Activated CD4-positive, alpha-beta T cell treated with anti-CD3 and anti-CD28 coated beads for 36 hours (primary cell): ENCODE results near the gene IRF2BPL. TPM values are rescaled to one million over a fixed set of nuclear protein-coding genes. Genes with fewer than 3 reads are reported as not detected.
"Not testable (repeated sequence)": the region's sequence is repeated elsewhere in the genome, so short reads cannot be mapped to it uniquely, and the experiment has no call there.

ENCODE experiments used
- ATAC-seq: fragments of 200-7000 bp; cut with Tn5 transposase; one replicate; pipeline ENCODE4 v1.10.0; 2021; ENCODE audit warnings: mild to moderate bottlenecking, moderate library complexity
- CTCF ChIA-PET: fragments of 350-600 bp; sonication (Branson Sonifier 250); formaldehyde crosslinking; loops from one replicate; lab custom pipeline; 2021; ENCODE audit warnings: antibody characterized with exemption; lab: Charles Lee
- POLR2A ChIA-PET: fragments of 350-600 bp; sonication (Branson Sonifier 250); formaldehyde crosslinking; loops from one replicate; lab custom pipeline; 2021; ENCODE audit warnings: antibody characterized with exemption, inconsistent platforms; lab: Charles Lee
- DNase-seq: peaks from one replicate; pipeline ENCODE4 v3.0.0-alpha.2; 2020
- H3K27ac Mint-ChIP-seq: one replicate; pipeline ENCODE4 v1.8.0; 2021; ENCODE audit warnings: mixed read lengths
- H3K27me3 Mint-ChIP-seq: one replicate; pipeline ENCODE4 v1.8.0; 2021; ENCODE audit warnings: mixed read lengths
- H3K36me3 Mint-ChIP-seq: one replicate; pipeline ENCODE4 v1.8.0; 2021; ENCODE audit warnings: low read depth, mixed read lengths
- H3K4me1 Mint-ChIP-seq: one replicate; pipeline ENCODE4 v1.8.0; 2021; ENCODE audit warnings: mixed read lengths
- H3K4me3 Mint-ChIP-seq: one replicate; pipeline ENCODE4 v1.8.0; 2021; ENCODE audit warnings: mild to moderate bottlenecking, moderate library complexity, mixed read lengths
- H3K9me3 Mint-ChIP-seq: one replicate; pipeline ENCODE4 v1.8.0; 2021; ENCODE audit warnings: low read depth, mixed read lengths
- intact Hi-C, 2 experiments: fragments of 100-400 bp; cut with DNase I in 1 of 2; cut with micrococcal nuclease in 1 of 2; formaldehyde crosslinking; loops; one replicate each; pipeline versions ENCODE4 v1.14.2 to v1.15.1; 2022 to 2024; cut with DNase I, micrococcal nuclease
- total RNA-seq, 2 experiments: library from RNA; stranded (reverse); gene quantifications; one replicate each; pipeline ENCODE4 v1.2.3, GENCODE V29; 2021

IRF2BPL gene
- total RNA-seq, 2 experiments from 2014 or later: 34.3 to 40.1 TPM

GRCh38 chr14:77023001-77023996 is 5.2 kb downstream of the IRF2BPL start:
- Mint-ChIP-seq H3K4me1 (peaks cover 43% of the 10 kb centered on the region), H3K36me3 (peaks cover 26% of the 10 kb centered on the region), H3K4me3 (peak overlapping the region; percentile 59), H3K27me3 (no peaks in the 10 kb centered on the region), H3K27ac (peak overlapping the region; percentile 81), H3K9me3 (no peaks in the 10 kb centered on the region)
- intact Hi-C loops: loop anchor here (1.0 to 10.0 kb wide), 5 partner anchors 45 to 868 kb away; partner anchors contain the start of genes GPATCH2L (in 1 of the 2), SAMD15 (in 1 of the 2) and TMED8 (in 1 of the 2)
- CTCF ChIA-PET: interaction anchor here (0.6 to 2.5 kb wide), 21 partner anchors 11 to 439 kb away, joined by 3 to 13 read pairs (median 4); no protein-coding TSS in a partner anchor
- ATAC-seq (peak; percentile 24), DNase-seq (peak; percentile 77)
- POLR2A ChIA-PET: interaction anchor here (0.6 to 2.6 kb wide), 7 partner anchors 8 to 879 kb away, joined by 3 to 12 read pairs (median 3); no protein-coding TSS in a partner anchor

DNA sequence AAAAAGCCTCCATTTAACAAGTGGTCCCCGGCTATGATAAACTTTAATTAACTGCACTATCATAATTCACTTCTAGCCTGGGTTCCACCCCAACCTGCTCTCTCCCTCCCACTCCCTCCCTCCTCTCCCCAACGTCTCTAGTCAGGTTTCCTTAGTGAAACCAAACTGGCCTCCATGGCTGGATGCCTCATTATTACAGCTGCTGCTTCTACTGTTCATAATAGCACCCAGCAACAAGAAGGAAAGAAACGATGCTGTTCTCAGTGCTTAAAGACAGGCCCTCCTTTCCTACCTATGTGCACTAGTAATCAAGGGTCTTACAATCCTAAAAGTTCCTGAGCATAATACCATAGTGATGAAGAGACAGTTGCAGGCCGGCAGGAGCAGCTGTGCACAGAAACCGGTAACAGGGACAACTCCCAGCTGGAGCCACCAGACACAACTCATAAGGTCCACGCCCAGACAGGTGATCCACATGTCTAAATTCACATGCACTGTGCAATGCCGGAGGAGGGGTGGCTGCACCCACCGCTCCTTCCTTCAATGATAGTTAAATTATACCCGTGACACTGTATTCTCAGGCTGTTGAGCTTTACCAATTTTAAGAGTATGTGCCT is 6.2 kb downstream of the IRF2BPL start:
- Mint-ChIP-seq H3K27me3 (no peaks in the 10 kb centered on the region), H3K36me3 (peaks cover 26% of the 10 kb centered on the region), H3K4me3 (peak overlapping the region; percentile 59), H3K27ac (peak overlapping the region; percentile 81), H3K9me3 (no peaks in the 10 kb centered on the region), H3K4me1 (peaks cover 43% of the 10 kb centered on the region)
- DNase-seq: peak; percentile 67
- peak; percentile 67 for ATAC-seq
- ChIA-PET POLR2A (interaction anchor here (0.6 to 2.6 kb wide), 3 partner anchors 21 to 93 kb away, joined by 3 to 12 read pairs (median 5); no protein-coding TSS in a partner anchor), CTCF (interaction anchor here (0.6 to 1.6 kb wide), 11 partner anchors 12 to 440 kb away, joined by 3 to 5 read pairs (median 3); no protein-coding TSS in a partner anchor)
- intact Hi-C loops: loop anchor here (5.0 to 10.0 kb wide), 4 partner anchors 108 to 868 kb away; partner anchors contain the start of genes GPATCH2L (in 1 of the 2), SAMD15 (in 1 of the 2) and TMED8 (in 1 of the 2)

DNA sequence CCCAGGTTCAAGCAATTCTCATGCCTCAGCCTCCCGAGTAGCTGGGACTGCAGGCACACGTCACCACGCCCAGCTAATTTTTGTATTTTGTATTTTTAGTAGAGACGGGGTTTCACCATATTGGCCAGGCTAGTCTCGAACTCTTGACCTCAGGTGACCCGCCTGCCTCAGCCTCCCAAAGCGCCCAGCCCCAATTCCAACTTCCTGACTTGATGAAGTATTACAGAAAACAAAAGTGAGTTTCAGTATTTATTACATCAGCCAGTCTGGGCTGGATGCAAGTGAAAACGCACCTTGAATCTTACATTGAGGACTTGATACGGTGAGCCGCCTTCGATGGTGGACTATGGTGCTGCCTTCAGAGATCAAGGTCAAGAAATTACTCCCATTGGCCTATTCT is 7.1 kb downstream of the IRF2BPL start:
- CTCF ChIA-PET: interaction anchor here (0.7 to 1.6 kb wide), 5 partner anchors 52 to 535 kb away, joined by 3 to 4 read pairs (median 3); no protein-coding TSS in a partner anchor
- peak overlapping the region; percentile 71 for H3K27ac Mint-ChIP-seq
- DNase-seq: peak; percentile 37
- ATAC-seq, H3K4me3 Mint-ChIP-seq, H3K27me3 Mint-ChIP-seq, POLR2A ChIA-PET, H3K9me3 Mint-ChIP-seq: not testable (repeated sequence)
- intact Hi-C loops: loop anchor here (5.0 to 10.0 kb wide), 4 partner anchors 107 to 867 kb away; partner anchors contain the start of genes GPATCH2L (in 1 of the 2), SAMD15 (in 1 of the 2) and TMED8 (in 1 of the 2)
- peaks cover 23% of the 10 kb centered on the region for H3K36me3 Mint-ChIP-seq
- peaks cover 43% of the 10 kb centered on the region for H3K4me1 Mint-ChIP-seq

DNA sequence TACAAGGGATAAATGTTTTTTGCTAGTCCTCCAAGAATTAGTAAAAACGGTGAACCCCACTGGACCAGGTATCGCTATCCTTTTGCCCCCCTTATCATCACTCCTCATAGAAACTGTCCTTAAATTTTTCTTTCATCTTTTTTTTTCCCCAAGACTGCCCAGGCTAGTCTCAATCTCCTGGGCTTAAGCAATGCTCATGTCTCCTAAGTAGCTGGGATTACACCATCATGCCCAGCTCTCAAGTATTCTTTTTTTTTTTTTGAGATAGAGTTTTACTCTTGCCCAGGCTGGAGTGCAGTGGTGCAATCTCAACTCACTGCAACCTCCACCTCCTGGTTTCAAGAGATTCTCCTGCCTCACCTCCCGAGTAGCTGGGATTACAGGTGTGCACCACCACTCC is 9.7 kb downstream of the IRF2BPL start:
- H3K36me3 Mint-ChIP-seq: peaks cover 6% of the 10 kb centered on the region

DNA sequence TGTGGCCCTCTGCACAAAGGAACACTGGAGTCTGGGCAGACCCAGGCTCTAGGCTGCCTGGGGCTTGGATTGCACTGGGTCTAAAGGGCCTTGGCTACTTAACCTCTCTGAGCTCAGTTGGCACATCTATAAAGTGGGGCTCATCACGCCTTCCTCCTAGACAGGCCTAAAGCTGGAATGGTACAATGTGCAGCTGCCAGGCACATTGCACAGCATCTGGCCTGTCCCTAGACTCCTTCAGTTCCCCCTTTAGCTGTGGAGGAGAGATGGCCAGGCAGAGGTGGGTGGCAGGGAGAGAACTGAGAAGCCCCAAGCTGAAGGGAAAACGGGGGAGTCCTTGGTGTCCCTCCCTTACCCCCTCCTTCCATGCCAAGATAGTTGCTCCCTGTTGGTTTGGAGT is 10.8 kb downstream of the IRF2BPL start:
- Mint-ChIP-seq H3K27ac (no peak overlapping the region), H3K4me3 (no peak overlapping the region), H3K9me3 (no peaks in the 10 kb centered on the region), H3K4me1 (peaks cover 16% of the 10 kb centered on the region), H3K27me3 (no peaks in the 10 kb centered on the region), H3K36me3 (no peaks in the 10 kb centered on the region)
- ATAC-seq (no peak), DNase-seq (no peak)
- intact Hi-C loops: no loop called here
- ChIA-PET CTCF (interaction anchor here (0.6 to 1.3 kb wide), 4 partner anchors 11 to 59 kb away, joined by 3 to 5 read pairs (median 4); no protein-coding TSS in a partner anchor), POLR2A (no interaction called here)

More for the DNA sequence above, 9.7 kb downstream of the IRF2BPL start:
- no peaks in the 10 kb centered on the region for H3K9me3 Mint-ChIP-seq
- no peak overlapping the region for H3K4me3 Mint-ChIP-seq
- intact Hi-C loops: no loop called here
- no peaks in the 10 kb centered on the region for H3K27me3 Mint-ChIP-seq
- ATAC-seq (no peak), DNase-seq (no peak)
- no peak overlapping the region for H3K27ac Mint-ChIP-seq
- ChIA-PET POLR2A (no interaction called here), CTCF (interaction anchor here (0.6 kb wide), 2 partner anchors 83 to 113 kb away, joined by 4 to 5 read pairs; no protein-coding TSS in a partner anchor)
- H3K4me1 Mint-ChIP-seq: peaks cover 27% of the 10 kb centered on the region

DNA sequence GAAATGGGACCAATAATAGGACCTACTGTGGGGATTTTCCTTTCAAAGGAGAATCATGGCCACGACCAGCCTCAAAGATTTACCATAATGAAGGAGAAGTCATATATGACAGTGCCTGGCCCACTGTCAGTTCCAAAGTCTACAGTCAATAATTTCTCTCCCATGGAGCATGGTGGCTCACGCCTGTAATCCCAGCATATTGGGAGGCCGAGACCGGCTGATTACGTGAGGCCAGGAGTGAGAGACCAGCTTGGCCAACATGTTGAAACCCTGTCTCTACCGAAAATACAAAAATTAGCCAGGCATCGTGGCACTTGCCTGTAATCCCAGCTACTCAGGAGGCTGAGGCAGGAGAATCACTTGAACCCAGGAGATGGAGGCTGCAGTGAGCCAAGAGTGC is 13.8 kb downstream of the IRF2BPL start:
- Mint-ChIP-seq H3K9me3 (no peaks in the 10 kb centered on the region), H3K27ac (no peak overlapping the region), H3K4me3 (no peak overlapping the region), H3K27me3 (no peaks in the 10 kb centered on the region), H3K36me3 (no peaks in the 10 kb centered on the region), H3K4me1 (peaks cover 16% of the 10 kb centered on the region)
- ATAC-seq (no peak), DNase-seq (no peak)
- ChIA-PET POLR2A (no interaction called here), CTCF (interaction anchor here (0.6 to 1.2 kb wide), 2 partner anchors 21 to 138 kb away, joined by 4 read pairs; no protein-coding TSS in a partner anchor)
- intact Hi-C loops: no loop called here

- DNase-seq (no peak), ATAC-seq (no peak)
- CTCF ChIA-PET: interaction anchor here (0.6 to 1.2 kb wide), 4 partner anchors 20 to 290 kb away, joined by 3 to 4 read pairs (median 4); no protein-coding TSS in a partner anchor
- intact Hi-C loops: no loop called here
- Mint-ChIP-seq H3K36me3 (no peaks in the 10 kb centered on the region), H3K4me1 (peaks cover 16% of the 10 kb centered on the region), H3K27ac (no peak overlapping the region), H3K27me3 (no peaks in the 10 kb centered on the region), H3K4me3 (no peak overlapping the region), H3K9me3 (no peaks in the 10 kb centered on the region)
- POLR2A ChIA-PET: interaction anchor here (0.6 kb wide), 2 partner anchors 87 to 127 kb away, joined by 3 to 4 read pairs; no protein-coding TSS in a partner anchor
Observed at GRCh38 chr14:77014004-77014604, 14.4 kb downstream of the IRF2BPL start.

- H3K9me3 Mint-ChIP-seq: no peaks in the 10 kb centered on the region
- no peak overlapping the region for H3K27ac Mint-ChIP-seq
- no peak for DNase-seq
- ATAC-seq: no peak
- H3K27me3 Mint-ChIP-seq: no peaks in the 10 kb centered on the region
- H3K36me3 Mint-ChIP-seq: no peaks in the 10 kb centered on the region
- peaks cover 16% of the 10 kb centered on the region for H3K4me1 Mint-ChIP-seq
- intact Hi-C loops: no loop called here
- POLR2A ChIA-PET: no interaction called here
- H3K4me3 Mint-ChIP-seq: no peak overlapping the region
- CTCF ChIA-PET: interaction anchor here (0.7 to 1.2 kb wide), 2 partner anchors 41 kb away, joined by 3 to 5 read pairs; no protein-coding TSS in a partner anchor
Observed at GRCh38 chr14:77012193-77012765, 16.2 kb downstream of the IRF2BPL start.

GRCh38 chr14:77011245-77011644 is 17.3 kb downstream of the IRF2BPL start:
- H3K36me3 Mint-ChIP-seq: no peaks in the 10 kb centered on the region
- H3K9me3 Mint-ChIP-seq: no peaks in the 10 kb centered on the region
- ATAC-seq (peak; percentile 33), DNase-seq (no peak)
- no peaks in the 10 kb centered on the region for H3K27me3 Mint-ChIP-seq
- ChIA-PET CTCF (interaction anchor here (0.6 to 1.4 kb wide), 4 partner anchors 11 to 137 kb away, joined by 3 to 5 read pairs (median 4); no protein-coding TSS in a partner anchor), POLR2A (no interaction called here)
- intact Hi-C loops: no loop called here
- H3K4me1 Mint-ChIP-seq: peaks cover 16% of the 10 kb centered on the region
- no peak overlapping the region for H3K4me3 Mint-ChIP-seq
- no peak overlapping the region for H3K27ac Mint-ChIP-seq

DNA sequence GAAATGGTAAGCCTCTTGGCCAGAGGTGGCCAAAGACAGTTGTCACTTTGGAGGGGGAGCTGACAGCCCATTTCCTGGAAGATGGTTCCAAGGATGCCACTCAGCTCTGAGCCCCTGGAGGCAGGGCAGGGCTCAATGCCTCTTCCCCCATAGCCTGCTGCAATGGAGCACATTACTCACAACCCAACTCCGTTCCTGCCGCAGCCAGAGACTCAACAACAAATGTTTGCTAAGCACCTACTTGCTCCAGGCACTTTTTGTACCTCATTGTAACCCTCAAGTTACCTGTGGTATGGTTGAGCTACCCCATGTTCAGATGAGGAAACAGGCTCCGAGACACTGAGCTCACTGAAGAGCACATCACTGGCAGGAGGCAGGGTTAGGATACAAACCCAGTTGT is 19.5 kb downstream of the IRF2BPL start:
- POLR2A ChIA-PET: no interaction called here
- DNase-seq: no peak
- Mint-ChIP-seq H3K27me3 (no peaks in the 10 kb centered on the region), H3K27ac (no peak overlapping the region), H3K4me3 (no peak overlapping the region), H3K9me3 (no peaks in the 10 kb centered on the region), H3K4me1 (peaks cover 22% of the 10 kb centered on the region), H3K36me3 (no peaks in the 10 kb centered on the region)
- CTCF ChIA-PET: interaction anchor here (1.3 kb wide), 1 partner anchor 53 kb away, joined by 5 read pairs; no protein-coding TSS in a partner anchor
- no peak for ATAC-seq
- intact Hi-C loops: no loop called here
